ENCODE measurements around the gene CAMSAP3.
"Not testable (repeated sequence)": the region's sequence is repeated elsewhere in the genome, so short reads cannot be mapped to it uniquely, and the experiment has no call there.

Gene CAMSAP3

GRCh38 chr19:7628589-7629311 is 33.1 kb downstream of the CAMSAP3 start:
- no peak for DNase-seq (ENCODE audit: low read depth in 2 of 2, low spot score in 1 of 2)

DNA sequence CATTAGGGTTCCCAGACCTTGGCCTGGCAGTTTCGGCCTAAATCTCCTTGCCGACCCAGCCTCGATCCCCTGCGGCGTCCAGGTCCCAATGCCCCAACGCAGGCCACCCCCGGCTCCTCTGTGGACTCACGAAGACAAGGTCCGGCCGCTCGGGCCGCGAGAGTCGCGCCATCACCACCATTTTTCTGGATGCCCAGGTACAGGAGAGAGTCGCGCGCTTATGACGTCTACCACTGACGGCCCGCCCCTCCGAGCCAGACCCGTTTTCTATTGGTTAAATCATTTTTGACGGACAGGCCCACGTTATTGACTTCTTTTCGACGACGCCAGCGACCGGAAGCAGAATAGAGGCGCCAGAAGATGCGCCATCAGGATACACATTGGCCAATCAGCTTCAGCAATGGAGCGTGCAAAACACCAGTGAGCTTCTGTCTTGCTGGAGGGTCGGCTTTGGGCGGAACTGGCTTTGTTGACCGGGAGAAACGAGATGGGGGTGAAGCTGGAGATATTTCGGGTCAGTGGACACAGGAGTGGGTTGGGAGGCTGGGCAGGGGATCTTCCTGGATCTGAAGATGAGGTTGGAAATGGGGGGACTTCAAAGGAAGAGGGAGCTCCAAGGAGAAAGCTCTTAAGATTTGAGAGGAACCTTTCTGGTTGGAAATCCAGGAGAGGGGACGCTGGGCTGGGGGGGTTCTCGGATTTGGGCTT is 33.8 kb downstream of the CAMSAP3 start, which contains the start of the genes PET100 and XAB2:
TSS of gene PET100 (plus strand) at position 447 of the 708 bp plus-strand sequence. CDS start at position 488, 41 bp downstream.
TSS of gene XAB2 (minus strand) at position 199 of the 708 bp plus-strand sequence. CDS start at position 181, 18 bp downstream.
- peak; percentile 83 to 89 for DNase-seq (ENCODE audit: low read depth in 2 of 2, low spot score in 1 of 2)

- no peak for DNase-seq (ENCODE audit: low read depth in 2 of 2, low spot score in 1 of 2)
Observed at GRCh38 chr19:7631577-7631976, 35.9 kb downstream of the CAMSAP3 start.

DNA sequence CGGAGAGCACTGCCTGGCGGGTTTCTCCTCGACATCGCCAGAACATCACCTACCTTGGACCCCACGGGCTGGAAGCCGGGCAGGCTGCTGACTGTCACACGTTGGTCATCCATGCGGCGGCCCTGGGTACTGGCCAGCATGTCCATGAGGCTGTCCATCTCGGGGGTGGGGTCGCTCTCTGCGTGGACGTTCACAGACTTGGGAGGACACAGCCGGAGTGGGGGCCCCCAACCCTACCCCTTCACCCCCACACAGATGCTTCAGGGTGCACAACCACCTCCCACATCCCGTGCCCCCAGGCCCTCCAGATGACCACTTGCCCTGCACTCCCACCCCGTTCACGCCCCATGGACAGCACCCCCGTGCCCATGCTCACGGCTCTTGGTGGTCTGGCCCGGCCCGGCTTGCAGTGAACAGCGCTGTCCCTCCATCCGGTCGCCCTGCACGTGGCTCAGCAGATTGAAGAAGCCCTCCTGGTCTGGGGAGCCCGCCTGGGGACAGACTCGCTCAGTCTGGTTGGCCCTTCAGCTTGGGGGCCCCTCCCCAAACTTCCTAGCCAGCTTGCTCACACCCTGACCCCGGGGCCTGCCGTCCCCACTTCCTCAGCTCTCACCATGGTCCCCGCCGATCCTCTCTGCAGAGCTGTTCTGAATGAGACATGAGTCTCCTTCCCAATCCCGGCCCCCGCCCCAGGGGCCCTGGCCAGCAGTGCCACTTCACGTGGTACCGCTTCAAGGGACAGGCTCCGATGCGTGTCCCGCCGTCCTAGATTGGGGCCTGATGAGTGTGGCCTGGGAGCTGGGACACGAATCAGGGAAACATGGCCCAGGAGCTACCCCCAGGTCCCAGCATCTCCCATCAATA is 36.9 kb downstream of the CAMSAP3 start:
- DNase-seq (ENCODE audit: low read depth in 2 of 2, low spot score in 1 of 2) = no peak

DNA sequence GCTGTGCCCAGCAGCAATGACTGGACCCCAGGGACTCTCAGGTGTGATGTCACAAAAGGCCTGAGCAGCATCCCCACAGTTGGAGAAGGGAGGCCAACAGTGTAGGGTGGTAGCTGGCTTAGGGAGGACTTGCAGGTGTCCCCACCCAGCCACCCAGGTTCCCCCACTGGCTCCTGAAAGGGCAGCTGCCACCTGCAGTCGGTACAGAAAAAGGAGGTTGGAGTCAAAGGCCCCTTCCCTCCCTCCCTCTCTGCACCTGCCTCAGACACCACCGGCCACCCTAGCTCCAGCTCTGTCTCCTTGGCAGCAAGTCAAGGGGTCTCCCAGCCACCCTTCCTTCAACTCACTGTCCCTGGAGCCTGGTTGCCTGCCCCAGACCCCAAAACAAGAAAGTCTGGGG is 38.0 kb downstream of the CAMSAP3 start, which contains the start of gene PCP2:
TSS of gene PCP2 (minus strand) at position 22 of the 400 bp plus-strand sequence. CDS start 262 bp downstream, outside the sequence.
- DNase-seq (ENCODE audit: low read depth in 2 of 2, low spot score in 1 of 2) = no peak

DNA sequence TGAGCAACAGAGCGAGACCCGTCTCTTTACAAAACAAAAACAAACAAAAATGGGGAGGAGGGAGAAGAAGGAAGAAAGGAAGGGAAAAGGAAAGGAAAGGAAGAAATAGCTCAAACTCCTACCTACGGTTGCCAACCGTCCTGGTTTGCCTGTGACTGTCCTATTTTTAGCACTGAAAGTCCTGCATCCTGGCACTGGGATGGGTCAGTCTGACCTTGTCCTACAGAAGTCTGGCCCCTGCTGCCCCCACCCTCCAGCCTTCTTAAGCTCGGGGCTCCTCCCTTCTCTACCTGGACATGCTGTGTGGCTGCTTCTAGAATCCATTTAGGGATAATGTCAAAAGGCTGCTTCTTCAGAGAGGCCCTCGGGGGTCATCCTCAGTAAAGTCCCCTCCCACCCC is 40.0 kb downstream of the CAMSAP3 start:
- no peak for DNase-seq (ENCODE audit: low read depth in 2 of 2, low spot score in 1 of 2)

GRCh38 chr19:7636317-7636690 is 40.6 kb downstream of the CAMSAP3 start:
- no peak for DNase-seq (ENCODE audit: low read depth in 2 of 2, low spot score in 1 of 2)

- peak; percentile 82 to 91 for DNase-seq (ENCODE audit: low read depth in 2 of 2, low spot score in 1 of 2)
Observed at GRCh38 chr19:7636691-7637373, 41.2 kb downstream of the CAMSAP3 start, which contains the start of gene STXBP2. Gene STXBP2 (plus strand): TSS chr19:7637110. CDS start chr19:7637150, 40 bp downstream.

- DNase-seq (ENCODE audit: low read depth in 2 of 2, low spot score in 1 of 2) = no peak
Observed at GRCh38 chr19:7637374-7638256, 42.0 kb downstream of the CAMSAP3 start.

DNA sequence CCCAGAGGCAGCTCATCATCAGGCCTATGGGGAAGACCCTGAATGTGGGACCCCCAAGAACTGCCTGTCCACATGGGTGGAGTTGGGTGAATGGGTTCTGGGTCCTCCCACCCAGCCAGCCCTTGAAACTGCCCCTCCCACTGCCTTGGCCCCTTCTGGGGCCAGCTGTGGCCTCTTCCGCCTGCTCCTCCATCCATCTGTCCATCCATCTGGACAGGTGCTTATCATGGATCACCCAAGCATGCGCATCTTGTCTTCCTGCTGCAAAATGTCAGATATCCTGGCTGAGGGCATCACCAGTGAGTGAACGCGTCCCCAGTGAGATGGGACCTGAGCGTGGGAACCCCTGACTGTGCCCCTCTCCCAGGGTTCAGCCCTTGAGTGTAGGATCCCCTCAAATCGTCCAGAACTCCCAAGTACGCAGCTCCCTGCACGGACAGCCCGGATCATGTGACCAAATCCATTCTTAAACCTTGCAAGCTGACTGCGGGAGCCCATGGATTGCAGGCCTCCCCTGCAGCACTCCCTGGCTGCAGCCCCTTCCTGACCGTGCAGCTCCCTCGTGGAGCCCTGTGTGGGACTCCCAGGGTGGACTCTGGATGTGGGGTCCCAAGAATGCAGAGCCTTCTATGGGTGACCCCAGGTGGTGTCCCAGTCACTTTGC is 43.3 kb downstream of the CAMSAP3 start:
- no peak for DNase-seq (ENCODE audit: low read depth in 2 of 2, low spot score in 1 of 2)

GRCh38 chr19:7639863-7640348 is 44.2 kb downstream of the CAMSAP3 start:
- DNase-seq (ENCODE audit: low read depth in 2 of 2, low spot score in 1 of 2) = no peak

- DNase-seq (ENCODE audit: low read depth in 2 of 2, low spot score in 1 of 2) = no peak
Observed at GRCh38 chr19:7640803-7641202, 45.1 kb downstream of the CAMSAP3 start.

- DNase-seq (ENCODE audit: low read depth in 2 of 2, low spot score in 1 of 2) = no peak
Observed at GRCh38 chr19:7641290-7642276, 45.9 kb downstream of the CAMSAP3 start.

- DNase-seq (ENCODE audit: low read depth in 2 of 2, low spot score in 1 of 2) = no peak
Observed at GRCh38 chr19:7642295-7643030, 46.8 kb downstream of the CAMSAP3 start.

DNA sequence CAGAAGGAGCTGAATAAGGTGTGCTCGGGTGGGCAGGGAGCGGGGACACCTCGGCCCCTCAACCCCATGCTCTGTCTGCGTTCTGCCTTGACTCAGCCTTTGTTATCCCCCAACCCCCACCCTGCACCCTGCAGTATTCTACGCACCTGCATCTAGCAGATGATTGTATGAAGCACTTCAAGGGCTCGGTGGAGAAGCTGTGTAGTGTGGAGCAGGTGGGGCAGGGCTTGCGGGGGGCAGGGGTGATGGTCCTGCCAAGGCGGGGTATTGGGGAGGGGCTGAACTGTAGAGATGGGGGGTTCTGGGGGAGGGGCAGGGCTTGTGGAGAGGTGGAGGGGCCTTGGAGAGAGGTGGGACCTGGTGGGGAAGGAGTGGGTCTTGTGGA is 47.4 kb downstream of the CAMSAP3 start:
- DNase-seq (ENCODE audit: low read depth in 2 of 2, low spot score in 1 of 2) = no peak

GRCh38 chr19:7643629-7644549 is 48.2 kb downstream of the CAMSAP3 start:
- not testable (repeated sequence) for DNase-seq (ENCODE audit: low read depth in 2 of 2, low spot score in 1 of 2)

Measured in stimulated activated CD8-positive, alpha-beta memory T cell treated with anti-CD3 and anti-CD28 coated beads, Interleukin-4, amount 100 ng/mL, for 4 hours (primary cell).